GM21528 (cell line): Measurements from ENCODE around the gene DUOXA2.

Experiments used
- ATAC-seq: cut with Tn5 transposase; IDR thresholded peaks from one replicate; pipeline ENCODE4 v1.9.1; 2021; ENCODE audit warnings: mild to moderate bottlenecking, moderate library complexity; ENCODE audit not compliant: unreplicated experiment, low FRiP score

Gene DUOXA2

DNA sequence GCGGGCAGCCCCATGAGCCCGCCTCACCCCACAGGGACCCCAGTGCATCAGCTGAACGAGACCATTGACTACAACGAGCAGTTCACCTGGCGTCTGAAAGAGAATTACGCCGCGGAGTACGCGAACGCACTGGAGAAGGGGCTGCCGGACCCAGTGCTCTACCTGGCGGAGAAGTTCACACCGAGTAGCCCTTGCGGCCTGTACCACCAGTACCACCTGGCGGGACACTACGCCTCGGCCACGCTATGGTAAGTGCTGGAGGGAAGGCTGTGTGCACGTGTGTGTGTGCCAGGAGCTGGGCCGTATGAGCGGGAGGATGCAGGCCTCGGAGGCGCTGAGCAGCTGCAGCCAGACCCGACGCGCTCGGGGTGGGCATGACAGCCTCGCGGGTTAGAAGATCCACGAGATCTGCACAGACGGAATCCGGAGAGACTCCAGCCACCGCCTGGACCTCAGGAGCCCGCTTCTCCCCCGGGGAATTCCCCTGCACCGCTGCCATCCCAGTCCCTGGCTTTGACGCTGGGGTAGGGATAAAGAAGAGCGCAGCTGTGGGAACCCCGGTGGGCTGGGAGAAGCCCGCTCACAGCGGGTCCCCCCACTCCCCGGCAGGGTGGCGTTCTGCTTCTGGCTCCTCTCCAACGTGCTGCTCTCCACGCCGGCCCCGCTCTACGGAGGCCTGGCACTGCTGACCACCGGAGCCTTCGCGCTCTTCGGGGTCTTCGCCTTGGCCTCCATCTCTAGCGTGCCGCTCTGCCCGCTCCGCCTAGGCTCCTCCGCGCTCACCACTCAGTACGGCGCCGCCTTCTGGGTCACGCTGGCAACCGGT lies 2.6 kb downstream of the DUOXA2 start:
- ATAC-seq: no peak

DNA sequence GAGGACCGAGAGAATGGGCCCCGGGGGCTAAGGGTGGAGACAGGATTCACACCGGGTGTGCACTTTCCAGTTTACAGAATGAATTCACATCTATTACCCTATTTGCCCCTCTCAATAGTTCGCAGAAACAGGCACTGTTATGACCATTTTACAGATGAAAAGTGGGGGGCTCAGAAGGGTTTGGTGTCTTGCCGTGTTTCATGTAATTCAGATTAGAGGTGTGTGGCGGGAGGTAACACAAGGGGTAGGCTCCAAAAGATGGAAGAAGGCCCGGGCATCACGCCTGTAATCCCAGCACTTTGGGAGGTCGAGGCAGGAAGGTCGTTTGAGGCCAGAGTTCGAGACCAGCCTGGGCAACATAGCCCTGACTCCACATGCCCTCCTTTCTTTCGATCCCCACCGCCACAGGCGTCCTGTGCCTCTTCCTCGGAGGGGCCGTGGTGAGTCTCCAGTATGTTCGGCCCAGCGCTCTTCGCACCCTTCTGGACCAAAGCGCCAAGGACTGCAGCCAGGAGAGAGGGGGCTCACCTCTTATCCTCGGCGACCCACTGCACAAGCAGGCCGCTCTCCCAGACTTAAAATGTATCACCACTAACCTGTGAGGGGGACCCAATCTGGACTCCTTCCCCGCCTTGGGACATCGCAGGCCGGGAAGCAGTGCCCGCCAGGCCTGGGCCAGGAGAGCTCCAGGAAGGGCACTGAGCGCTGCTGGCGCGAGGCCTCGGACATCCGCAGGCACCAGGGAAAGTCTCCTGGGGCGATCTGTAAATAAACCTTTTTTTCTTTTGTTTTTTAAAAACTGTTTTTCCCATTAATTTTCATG lies 3.4 kb downstream of the DUOXA2 start:
- ATAC-seq: no peak

DNA sequence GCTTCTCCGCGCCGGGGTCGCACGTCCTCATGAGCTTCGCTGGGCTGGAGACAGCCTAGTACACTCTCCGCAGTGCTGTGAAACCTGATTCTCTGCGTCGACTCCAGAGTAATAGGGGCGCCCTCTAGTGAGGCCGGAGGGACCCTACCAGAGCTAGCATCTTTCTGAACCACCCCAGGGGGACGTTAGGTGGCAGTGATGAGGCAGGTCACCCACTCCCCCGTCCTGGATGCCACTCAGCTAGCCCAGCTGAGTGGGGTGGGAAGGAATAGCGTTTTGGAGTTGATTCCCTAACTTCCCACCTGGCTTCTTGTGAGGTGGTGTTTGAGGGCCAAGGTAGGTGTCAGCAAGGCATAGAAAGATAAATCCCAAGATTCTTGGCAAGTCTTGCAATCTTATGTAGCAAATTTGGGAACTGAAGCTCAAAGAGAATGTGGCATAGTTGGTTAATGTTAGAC lies 4.0 kb downstream of the DUOXA2 start:
- peak; percentile 83 for ATAC-seq

DNA sequence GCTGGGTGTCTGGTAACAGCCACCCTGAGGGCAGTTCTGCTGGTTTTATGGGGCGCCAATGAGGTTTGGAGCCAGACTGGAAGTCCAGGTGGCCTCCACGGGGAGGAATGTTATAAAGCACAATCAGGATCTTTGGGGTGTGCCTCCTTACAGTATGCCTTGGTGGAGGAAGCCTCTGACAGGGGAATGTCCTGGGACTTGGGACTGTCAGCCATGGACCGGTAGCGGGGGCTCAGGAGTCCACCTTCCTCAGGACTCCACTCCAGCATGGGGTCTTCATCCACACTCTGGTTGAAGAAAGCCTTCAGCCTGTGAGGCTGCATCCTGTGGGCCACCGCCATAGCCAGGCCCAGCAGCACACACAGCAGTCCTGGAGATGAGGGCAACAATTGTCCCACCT lies 4.9 kb downstream of the DUOXA2 start:
- no peak for ATAC-seq

DNA sequence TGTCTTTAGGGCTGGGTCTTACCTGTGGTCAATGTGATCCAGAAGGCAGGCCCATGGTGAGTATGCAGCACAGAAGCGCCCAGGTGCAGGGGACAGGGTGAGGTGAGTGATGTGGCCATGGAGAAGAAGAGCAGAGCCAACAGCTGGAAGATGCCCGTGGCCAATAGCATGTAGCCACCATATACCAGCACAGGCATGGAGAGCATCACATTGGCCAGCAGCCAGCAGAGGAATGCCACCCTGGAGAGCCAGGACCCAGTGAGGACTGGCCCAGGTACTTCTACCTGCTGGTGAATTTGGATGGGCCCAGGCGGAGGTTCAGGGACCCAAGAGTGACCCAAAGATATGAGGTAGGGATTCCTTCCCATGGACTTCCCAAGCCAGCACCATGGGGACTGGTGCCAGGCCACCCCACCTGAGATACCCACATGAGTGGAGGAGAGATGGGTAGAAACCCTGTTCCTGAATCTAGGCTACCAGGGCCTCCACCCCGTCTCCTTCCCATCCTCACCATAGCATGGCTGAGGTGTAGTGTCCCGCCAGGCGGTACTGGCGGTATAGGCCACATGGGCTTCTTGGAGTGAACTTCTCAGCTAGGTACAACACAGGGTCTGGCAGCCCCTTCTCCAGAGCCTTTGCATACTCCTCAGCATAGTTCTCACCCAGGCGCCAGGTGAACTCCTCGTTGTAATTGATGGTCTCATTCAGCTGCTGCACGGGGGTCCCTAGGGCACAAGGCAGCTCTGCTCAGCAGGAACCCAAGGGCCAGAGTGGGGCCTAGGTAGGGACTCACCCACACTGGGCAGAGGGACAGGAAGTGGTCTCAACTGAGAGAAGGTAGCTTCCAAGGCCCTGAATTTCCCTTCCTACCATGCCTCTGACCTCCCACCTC lies 6.2 kb downstream of the DUOXA2 start:
- ATAC-seq: no peak

DNA sequence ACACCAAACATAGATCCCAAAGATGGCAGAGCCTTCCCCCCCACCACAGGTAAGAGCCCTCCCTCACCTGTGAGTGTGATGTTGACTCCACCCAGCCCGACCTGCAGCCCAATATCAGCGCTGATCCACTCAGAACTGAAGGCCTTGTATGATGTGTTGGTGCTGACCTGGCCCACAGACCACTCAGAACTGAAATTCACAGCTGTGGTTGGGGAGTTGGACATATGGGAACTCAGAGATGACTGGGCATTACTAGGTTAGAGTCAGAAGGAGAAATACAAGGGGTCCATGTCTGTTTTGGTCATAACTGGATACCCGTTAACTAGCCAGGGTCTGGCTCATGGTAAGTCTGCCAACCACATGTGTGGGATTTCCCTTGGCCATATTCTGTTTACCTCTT lies 6.9 kb downstream of the DUOXA2 start:
- ATAC-seq: no peak

DNA sequence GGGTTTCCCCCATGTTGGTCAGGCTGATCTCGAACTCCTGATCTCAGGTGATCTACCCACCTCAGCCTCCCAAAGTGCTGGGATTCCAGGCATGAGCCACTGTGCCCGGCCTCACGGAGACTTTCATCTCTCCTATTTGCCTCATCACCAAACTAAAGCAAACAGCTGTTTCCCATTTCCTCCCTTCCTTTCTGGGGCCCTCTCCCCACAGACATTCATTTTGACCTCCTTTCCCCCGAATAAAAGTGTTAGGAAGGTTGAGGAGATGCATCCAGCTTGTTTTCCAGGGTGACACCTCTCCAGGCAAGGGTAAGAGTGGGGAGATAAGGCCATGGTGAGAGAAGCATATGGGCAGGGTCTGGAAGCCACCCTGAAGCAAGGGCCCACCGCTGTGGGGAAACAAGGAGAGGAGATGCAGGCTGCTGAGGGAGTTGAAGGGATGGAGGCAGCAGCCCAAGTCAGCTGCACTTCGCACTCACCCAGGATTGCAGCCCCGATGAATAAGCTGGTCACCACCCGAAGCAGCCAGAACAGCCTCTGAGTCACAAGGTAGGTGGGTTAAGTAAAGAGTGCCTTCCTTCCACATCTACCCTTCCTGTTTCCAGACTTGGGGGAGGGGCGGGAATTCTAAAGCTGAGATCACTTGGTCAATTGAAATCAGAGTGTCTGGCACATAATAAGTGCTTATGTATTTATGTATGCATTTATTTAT lies 7.7 kb downstream of the DUOXA2 start:
- ATAC-seq: no peak

DNA sequence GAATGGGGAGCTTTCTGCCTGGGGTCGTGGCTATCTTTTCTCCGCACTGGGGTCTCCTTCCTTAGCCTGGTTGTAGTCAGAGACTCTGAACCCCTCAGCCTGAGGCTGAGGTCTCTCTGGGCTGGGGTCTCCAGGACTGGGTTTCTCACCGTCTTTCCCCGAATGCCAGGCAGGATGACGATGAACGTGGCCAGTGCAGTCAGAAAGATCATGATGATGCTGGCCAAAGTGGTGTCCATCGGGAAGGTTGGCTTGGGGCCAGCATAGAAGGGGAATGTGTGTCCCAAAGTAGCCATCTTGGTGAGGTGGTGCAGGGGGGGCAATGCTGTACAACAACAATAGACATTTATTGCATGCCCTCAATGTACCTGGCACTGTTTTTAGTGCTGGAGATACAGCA lies 8.6 kb downstream of the DUOXA2 start:
- ATAC-seq: no peak

DNA sequence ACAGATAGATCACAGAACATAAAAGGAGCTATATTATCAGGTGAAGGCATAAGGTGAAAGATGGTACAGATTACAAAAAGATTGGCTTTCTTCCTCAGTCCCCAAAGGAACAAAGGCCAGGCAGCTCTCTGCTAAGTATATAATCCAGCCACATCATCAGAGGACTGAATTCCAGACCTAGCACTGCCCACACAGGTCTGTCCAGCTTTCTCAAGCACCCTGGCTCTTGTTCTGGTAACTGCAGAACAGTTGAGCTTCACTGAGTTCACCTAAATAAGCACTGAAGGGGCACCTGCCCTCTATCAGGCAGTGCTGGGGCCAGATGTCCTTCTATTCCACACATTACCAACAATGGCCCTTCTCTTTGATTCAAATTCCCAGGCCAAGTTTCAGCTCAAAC lies 9.3 kb downstream of the DUOXA2 start:
- ATAC-seq: no peak

DNA sequence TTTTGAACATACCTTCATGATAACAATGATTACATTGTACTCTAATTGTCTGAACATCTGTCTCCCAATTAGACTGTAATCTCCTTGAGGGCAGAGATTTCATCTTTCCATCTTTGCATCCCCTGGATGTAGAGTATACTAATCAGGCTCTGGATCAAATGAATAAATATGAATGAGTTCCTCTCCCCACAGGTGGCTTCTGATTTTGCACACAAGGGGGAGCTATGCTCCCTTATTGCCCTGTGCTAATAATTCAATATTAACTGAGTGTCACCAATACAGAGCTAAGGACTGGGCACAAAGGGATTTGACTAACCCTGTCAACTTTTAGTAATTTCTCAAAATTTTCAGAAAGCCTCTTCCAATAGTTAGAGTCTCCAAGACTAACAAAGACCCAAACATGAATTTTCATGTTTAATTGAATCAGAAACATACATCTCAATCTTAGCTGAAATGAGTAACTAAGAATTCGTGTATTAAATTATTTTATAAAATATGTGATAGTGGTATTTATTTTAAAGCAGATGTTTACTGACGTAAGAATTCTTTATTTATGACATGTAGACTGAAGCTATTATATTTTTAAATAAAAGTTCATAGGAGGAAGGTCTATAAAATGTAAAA lies 12.5 kb downstream of the DUOXA2 start:
- ATAC-seq: no peak

DNA sequence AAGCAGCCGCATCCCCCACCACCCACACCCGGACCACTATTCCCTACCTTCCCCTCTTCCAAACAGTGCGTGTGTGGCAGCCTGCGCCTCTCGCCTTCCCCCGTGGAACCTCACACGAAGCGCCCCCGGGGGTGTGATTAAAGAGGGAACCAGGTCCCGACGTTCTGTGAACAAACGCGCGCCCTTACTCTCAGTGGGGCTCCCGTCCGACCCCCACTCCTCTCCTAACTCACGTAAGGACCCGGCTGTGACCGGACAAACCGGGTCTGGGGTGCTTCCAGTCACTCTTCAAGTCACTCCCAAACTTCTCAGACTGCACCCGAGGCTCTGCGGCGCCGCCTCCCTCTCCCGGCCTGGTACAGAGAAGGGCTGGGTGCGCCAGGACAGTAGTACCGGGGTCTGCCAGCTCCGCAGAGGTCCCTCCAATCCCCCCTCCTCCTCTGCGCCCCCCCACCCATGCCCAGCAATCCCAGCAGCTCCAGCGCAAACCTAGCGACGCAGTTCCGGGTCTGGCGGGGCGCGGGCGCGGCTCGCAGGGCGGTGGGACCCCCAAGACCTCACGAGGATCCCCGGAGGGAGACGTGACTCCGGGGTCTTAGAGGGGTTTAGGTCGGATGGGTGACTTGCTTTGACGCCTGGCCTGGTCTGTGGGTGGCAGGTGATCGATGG lies 15.0 kb downstream of the DUOXA2 start:
- no peak for ATAC-seq

DNA sequence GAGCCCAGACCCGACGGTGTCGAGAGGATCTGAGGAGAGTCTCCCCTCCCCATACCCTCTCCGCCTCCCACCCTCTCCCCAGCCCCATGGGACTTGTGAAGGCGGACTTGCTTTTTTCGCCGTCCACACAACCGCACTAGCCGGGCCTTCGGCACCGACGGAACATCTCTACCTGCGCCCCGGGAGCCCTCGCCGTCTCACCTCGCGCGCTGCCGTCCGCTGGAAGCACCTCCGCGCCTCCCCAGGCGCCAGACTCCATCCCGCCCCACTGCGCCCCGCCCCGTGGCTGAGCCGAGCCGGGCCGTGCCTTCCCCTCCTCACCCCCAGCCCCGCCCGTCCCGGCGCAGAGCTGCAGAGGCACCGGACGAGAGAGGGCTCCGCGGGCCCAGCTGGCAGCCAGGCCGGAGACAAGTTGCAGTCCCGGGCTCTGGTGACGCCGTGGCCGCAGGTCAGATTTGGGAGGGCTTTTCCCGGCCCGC lies 15.6 kb downstream of the DUOXA2 start, which contains the start of the genes DUOX1 and DUOXA1:
DUOX1 (plus strand) TSS at position 344 of the 479 bp plus-strand sequence. CDS start 1,973 bp downstream, outside the sequence.
DUOXA1 (minus strand) TSS at position 229 of the 479 bp plus-strand sequence. CDS start 6,865 bp downstream, outside the sequence.
- ATAC-seq: no peak

DNA sequence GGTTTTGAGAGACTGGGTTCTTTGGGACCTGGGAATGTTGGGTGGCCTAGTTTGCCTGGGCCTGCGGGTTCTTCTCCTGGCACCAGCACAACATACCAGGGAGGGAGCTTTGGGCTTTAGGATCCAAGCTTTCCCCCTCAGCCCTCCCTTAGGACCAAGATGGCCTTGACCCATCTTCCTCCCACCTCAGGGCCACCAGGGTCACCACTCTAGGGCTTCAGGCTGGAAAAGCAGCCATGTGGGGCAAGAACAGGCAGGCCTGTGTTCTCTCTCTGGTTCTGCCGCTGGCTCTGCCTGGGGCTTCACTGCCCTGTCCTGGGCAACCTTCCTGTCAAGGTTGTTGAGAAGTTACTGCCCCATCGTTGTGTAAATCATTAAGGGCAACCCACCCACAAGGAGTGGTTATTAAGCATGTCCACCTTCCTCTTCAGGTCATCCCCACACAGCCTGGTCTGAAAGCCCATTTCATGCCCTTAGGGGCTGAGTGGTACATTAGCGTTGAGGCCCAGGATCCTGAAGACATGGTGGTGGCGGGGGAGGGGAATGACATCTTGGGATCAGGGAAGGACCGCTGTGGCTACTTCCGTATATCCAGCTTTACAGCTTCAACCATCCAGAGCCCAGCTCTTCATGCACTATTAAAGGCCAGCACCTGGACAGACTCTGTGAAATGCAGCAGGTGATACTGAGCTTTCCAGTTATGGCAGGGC lies 16.3 kb downstream of the DUOXA2 start:
- no peak for ATAC-seq

DNA sequence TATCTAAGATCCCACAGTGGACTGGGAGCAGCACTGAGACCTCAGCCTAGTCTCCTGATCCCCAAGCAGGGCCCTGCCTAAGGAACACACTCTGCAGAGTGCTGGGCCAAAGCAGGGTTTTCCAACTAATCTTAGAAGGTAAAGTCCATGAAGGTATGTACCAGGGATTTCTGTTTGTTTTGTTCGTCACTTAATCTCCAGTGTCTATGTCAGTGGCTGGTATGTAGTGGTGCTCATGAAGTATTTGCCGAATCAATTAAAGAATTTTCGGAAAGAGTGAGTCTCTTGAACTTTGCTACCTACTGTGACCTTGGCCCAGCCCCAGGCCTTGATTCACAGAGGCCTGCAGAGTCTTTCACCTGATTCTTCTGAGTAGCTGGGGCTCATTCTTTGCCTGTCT lies 17.4 kb downstream of the DUOXA2 start:
- ATAC-seq: no peak

DNA sequence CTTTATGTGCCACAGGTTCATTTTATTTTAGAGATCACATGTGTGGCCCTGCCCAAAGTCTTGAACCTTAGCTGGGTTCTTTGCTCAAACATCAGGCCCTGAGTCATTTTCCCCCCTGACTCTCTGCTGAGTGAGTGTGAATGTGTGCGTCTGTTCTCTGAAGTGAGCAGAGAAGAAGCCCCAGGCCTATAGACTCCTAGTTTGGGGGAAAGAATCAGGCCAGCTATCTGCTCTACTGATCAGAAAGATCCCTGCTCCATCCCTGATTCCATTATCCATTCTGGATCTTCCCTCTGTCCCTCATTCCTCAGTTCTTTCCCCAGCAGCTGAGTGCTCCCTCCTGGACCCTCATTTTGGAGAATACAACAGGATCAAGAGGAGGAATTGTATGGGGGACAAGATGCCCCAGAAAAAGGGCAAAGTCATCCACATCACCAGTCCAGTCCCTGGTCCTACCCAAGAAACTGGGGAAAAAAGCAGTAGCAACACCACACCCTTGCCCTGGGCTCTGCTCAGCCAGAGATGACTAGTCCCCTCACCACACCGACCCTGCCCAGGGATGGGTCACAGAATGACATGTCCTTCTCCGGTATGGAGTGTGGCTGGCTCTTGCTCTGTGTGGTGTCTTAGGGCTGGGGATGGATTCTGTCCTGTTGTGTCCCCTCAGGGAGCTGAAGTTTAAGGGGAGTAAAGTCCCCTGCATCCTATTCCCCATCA lies 18.9 kb downstream of the DUOXA2 start:
- ATAC-seq: no peak

DNA sequence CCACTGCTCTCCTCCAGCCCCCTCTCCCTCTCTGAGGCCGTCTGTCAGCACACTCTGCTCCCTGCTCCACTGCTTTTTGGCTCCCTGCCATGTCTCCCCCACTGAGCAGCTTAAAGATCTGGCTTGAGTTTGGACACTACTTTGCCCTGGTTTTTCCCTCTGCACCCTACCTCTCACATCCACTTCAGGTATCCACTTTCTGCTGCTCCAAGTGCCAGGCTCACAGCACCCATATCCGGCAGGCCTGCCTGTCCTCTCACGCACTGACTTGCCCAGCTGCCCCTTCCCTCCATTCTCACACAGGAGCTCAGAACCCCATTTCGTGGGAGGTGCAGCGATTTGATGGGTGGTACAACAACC lies 19.4 kb downstream of the DUOXA2 start:
- ATAC-seq: no peak

DNA sequence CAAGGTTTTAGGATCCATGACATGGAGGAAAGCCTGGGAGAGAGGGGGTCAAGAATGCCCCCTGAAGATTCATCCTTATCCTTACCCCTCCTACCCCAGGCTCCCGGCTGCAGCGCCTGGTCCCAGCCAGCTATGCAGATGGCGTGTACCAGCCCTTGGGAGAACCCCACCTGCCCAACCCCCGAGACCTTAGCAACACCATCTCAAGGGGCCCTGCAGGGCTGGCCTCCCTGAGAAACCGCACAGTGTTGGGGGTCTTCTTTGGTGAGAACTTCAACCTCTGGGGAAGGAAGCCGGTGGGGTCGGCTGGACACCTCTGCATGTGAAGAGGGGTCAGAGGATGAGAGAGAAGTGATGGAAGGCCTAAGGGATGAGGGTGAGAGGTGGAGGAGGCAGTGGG lies 19.9 kb downstream of the DUOXA2 start:
- ATAC-seq: no peak
